HEK293T (cell line): ENCODE measurements around the gene LZIC.

Source experiments
- CTCF ChIA-PET: fragments of 350-600 bp; formaldehyde crosslinking; extraction: SDS; loops from one replicate; lab custom pipeline; 2021; ENCODE audit warnings: antibody characterized with exemption, inconsistent platforms; lab: Yijun Ruan, JAX
- POLR2A ChIA-PET: fragments of 350-600 bp; formaldehyde crosslinking; extraction: SDS; loops from one replicate; lab custom pipeline; 2020; ENCODE audit warnings: antibody characterized with exemption, inconsistent platforms; lab: Yijun Ruan, JAX
- DNase-seq: peaks from one replicate; pipeline ENCODE4 v3.0.0; 2012; ENCODE audit warnings: mixed read lengths; ENCODE audit errors: extremely low spot score
- ARNT ChIP-seq: fragments of 450-650 bp; IDR thresholded peaks from 2 replicates; pipeline ENCODE4 v1.6.1; 2017; ENCODE audit warnings: mild to moderate bottlenecking
- BHLHE40 ChIP-seq: fragments of 450-650 bp; IDR thresholded peaks from 2 replicates; pipeline ENCODE4 v1.6.1; 2016; ENCODE audit warnings: mild to moderate bottlenecking, moderate library complexity, borderline replicate concordance
- CTBP1 ChIP-seq: fragments of 450-650 bp; IDR thresholded peaks from 2 replicates; pipeline ENCODE4 v1.6.1; 2016; ENCODE audit warnings: borderline replicate concordance
- ELF4 ChIP-seq: fragments of 450-650 bp; IDR thresholded peaks from 2 replicates; pipeline ENCODE4 v1.6.1; 2017; ENCODE audit warnings: antibody characterized with exemption
- FOXA1 ChIP-seq: fragments of 450-650 bp; IDR thresholded peaks from 2 replicates; pipeline ENCODE4 v1.6.1; 2016; ENCODE audit warnings: mild to moderate bottlenecking
- FOXK2 ChIP-seq: fragments of 450-650 bp; IDR thresholded peaks from 2 replicates; pipeline ENCODE4 v1.6.1; 2016; ENCODE audit warnings: mild to moderate bottlenecking
- FOXM1 ChIP-seq: fragments of 450-650 bp; IDR thresholded peaks from 2 replicates; pipeline ENCODE4 v1.6.1; 2017; ENCODE audit warnings: mild to moderate bottlenecking, borderline replicate concordance
- HDGF ChIP-seq: fragments of 450-650 bp; IDR thresholded peaks from 2 replicates; pipeline ENCODE4 v1.6.1; 2017; ENCODE audit warnings: antibody characterized with exemption, borderline replicate concordance
- L3MBTL2 ChIP-seq: fragments of 450-650 bp; conservative IDR thresholded peaks from 2 replicates; pipeline ENCODE4 v1.6.1; 2016; ENCODE audit warnings: mild to moderate bottlenecking
- LEF1 ChIP-seq: fragments of 450-650 bp; IDR thresholded peaks from 2 replicates; pipeline ENCODE4 v1.6.1; 2017; ENCODE audit warnings: mild to moderate bottlenecking, borderline replicate concordance
- NFRKB ChIP-seq: fragments of 450-650 bp; IDR thresholded peaks from 2 replicates; pipeline ENCODE4 v1.6.1; 2016; ENCODE audit warnings: mild to moderate bottlenecking, moderate library complexity
- PKNOX1 ChIP-seq: fragments of 450-650 bp; IDR thresholded peaks from 2 replicates; pipeline ENCODE4 v1.6.1; 2016
- SP1 ChIP-seq: fragments of 450-650 bp; IDR thresholded peaks from 2 replicates; pipeline ENCODE4 v1.6.1; 2017
- SUZ12 ChIP-seq: fragments of 450-650 bp; IDR thresholded peaks from 2 replicates; pipeline ENCODE4 v1.6.1; 2016; ENCODE audit warnings: mild to moderate bottlenecking
- TARDBP ChIP-seq: fragments of 450-650 bp; IDR thresholded peaks from 2 replicates; pipeline ENCODE4 v1.6.1; 2016
- ZNF384 ChIP-seq: fragments of 450-650 bp; IDR thresholded peaks from 2 replicates; pipeline ENCODE4 v1.6.1; 2016

Gene LZIC

GRCh38 chr1:9890224-9890731 lies 52.9 kb downstream of the LZIC start:
- ChIA-PET CTCF (interaction anchor here (0.6 to 0.7 kb wide), 3 partner anchors 28 to 319 kb away, joined by 3 to 4 read pairs (median 3); no protein-coding TSS in a partner anchor), POLR2A (interaction anchor here (0.6 kb wide), 1 partner anchor 13 kb away, joined by 3 read pairs; no protein-coding TSS in a partner anchor)
- DNase-seq: no peak
- TF ChIP-seq FOXA1 (no peak), L3MBTL2 (no peak), NFRKB (no peak), CTBP1 (no peak), FOXM1 (no peak), ZNF384 (no peak), HDGF (no peak), PKNOX1 (no peak), ELF4 (no peak), FOXK2 (no peak), BHLHE40 (no peak), LEF1 (no peak), SP1 (no peak), ARNT (no peak), SUZ12 (no peak), TARDBP (no peak)

GRCh38 chr1:9889411-9889810 lies 53.8 kb downstream of the LZIC start:
- CTCF ChIA-PET: interaction anchor here (0.7 kb wide), 1 partner anchor 320 kb away, joined by 4 read pairs; no protein-coding TSS in a partner anchor
- no peak for DNase-seq
- POLR2A ChIA-PET: interaction anchor here (1.6 kb wide), 1 partner anchor 21 kb away, joined by 4 read pairs; the partner anchor contains the start of gene CTNNBIP1

DNA sequence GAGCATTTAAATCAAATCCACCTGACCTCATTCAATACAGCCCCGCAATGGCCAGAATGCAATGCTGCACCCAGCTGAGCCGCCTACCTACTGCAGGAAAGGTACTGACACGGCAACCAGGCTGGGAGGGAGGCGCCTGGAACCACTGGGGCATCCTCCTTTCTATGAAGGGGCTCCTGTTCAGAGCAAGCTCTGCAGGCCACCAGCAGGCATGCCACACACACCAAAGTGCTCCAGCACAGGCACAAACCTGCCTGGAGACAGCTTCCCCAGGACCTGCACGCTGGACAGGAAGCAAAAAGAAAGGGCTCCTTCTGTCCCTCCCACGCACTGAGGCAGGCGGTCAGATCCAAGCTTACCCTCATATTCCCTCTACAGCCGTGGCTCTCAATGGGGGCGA lies 54.3 kb downstream of the LZIC start:
- CTCF ChIA-PET: no interaction called here
- DNase-seq: no peak
- POLR2A ChIA-PET: interaction anchor here (1.6 kb wide), 1 partner anchor 22 kb away, joined by 4 read pairs; the partner anchor contains the start of gene CTNNBIP1
- TF ChIP-seq L3MBTL2 (no peak), LEF1 (no peak), NFRKB (no peak), FOXM1 (no peak), FOXK2 (no peak), SUZ12 (no peak), PKNOX1 (no peak), ZNF384 (no peak), TARDBP (no peak), FOXA1 (no peak), ARNT (no peak), CTBP1 (no peak), ELF4 (no peak)

More at GRCh38 chr1:9889411-9889810, 53.8 kb downstream of the LZIC start:
- no peak for TF ChIP-seq ZNF384
- no peak for TF ChIP-seq HDGF
- no peak for TF ChIP-seq CTBP1
- no peak for TF ChIP-seq L3MBTL2
- no peak for TF ChIP-seq SP1
- no peak for TF ChIP-seq ELF4
- no peak for TF ChIP-seq BHLHE40
- TF ChIP-seq SUZ12: no peak
- TF ChIP-seq ARNT: no peak
- no peak for TF ChIP-seq NFRKB
- no peak for TF ChIP-seq PKNOX1
- TF ChIP-seq TARDBP: no peak

DNA sequence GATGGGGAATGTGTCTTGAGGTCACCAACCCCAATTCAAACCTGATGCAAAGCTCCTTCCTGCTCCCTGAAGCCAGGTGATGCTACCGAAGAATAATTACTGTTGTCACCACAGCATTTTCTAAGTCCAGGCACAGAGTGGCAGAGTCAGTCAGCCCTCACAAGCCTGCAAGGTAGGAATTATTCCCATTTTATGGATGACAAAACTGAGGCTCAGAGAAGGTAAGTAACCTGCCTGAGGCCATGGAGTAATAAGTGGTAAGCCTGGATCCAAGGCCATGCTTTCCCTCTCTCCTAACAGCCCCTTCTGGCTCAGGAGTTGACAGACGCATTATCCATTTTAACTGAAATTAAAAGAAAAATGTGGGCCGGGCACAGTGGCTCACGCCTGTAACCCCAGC lies 56.1 kb downstream of the LZIC start:
- DNase-seq: no peak
- TF ChIP-seq L3MBTL2: no peak
- TF ChIP-seq FOXM1: no peak
- no peak for TF ChIP-seq PKNOX1
- no peak for TF ChIP-seq ARNT
- no peak for TF ChIP-seq HDGF
- TF ChIP-seq FOXK2: no peak
- no peak for TF ChIP-seq SP1
- no peak for TF ChIP-seq ZNF384
- TF ChIP-seq NFRKB: no peak
- no peak for TF ChIP-seq ELF4
- no peak for TF ChIP-seq TARDBP
- TF ChIP-seq CTBP1: no peak
- TF ChIP-seq LEF1: no peak
- TF ChIP-seq BHLHE40: no peak
- TF ChIP-seq SUZ12: no peak
- no peak for TF ChIP-seq FOXA1
- CTCF ChIA-PET: no interaction called here
- POLR2A ChIA-PET: no interaction called here

DNA sequence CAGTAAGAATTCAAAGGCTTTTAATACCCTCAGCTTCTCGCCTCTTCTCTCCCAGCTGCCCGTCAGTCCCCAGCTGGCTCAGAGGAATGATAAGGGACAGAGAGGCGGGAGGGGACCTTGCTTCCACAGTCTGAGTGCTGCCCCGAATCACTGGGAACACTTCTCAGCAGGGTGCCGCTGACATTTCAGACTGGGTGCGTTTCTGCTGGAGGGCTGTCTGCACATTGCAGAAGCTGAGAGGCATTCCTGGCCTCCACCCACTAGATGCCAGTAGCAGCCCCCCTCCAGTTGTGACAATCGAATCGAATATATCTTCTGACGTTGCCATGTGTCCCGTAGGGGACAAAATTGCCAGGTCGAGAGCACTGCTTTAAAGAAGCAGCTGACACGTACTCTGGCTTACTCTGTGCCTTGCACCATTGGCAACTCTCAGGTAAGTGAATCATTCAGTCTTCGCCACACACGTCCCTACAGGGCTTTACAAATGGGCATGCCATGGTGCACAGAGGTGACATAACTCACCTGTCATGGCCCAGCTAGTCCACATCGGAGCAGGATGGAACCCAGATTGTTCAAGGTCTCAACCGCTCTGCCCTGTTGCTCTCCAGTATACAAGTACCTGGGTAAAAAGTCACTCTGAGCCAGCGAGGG lies 57.0 kb downstream of the LZIC start:
- no peak for TF ChIP-seq CTBP1
- no peak for TF ChIP-seq SP1
- TF ChIP-seq TARDBP: no peak
- TF ChIP-seq LEF1: no peak
- DNase-seq: no peak
- POLR2A ChIA-PET: no interaction called here
- CTCF ChIA-PET: interaction anchor here (0.8 to 1.3 kb wide), 2 partner anchors 11 to 36 kb away, joined by 3 read pairs; no protein-coding TSS in a partner anchor
